Measurements from ENCODE around the gene VPS11. TPM values are rescaled to one million over a fixed set of nuclear protein-coding genes. Genes with fewer than 3 reads are reported as not detected.

VPS11 gene
- total and polyA plus RNA-seq, 8 donors, result 14.2 to 47.4 (median 17.2) TPM

DNA sequence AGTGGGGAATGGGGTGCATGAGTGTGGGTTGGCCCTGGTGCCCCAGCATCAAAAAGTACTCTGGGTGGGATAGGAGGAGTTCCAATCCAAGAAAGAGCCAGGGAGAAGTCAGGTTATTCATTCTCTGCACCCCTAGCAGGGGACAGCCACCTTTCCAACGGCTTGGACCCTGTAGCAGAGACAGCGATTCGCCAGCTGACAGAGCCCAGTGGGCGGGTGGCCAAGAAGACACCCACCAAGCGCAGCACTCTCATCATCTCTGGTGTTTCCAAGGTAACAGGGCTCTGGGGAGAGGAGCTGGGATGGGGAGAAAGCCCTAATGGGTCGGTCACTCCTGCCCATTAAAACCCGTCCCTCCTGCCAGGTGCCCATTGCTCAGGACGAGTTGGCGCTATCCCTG lies 46.1 kb downstream of the VPS11 start:
- 91 to 96% methylated on average over 9 of the region's 9 CpGs for WGBS, 2 donors
- FAIRE-seq (no peak), DNase-seq (no peak), ATAC-seq (no peak)
- Histone ChIP-seq H3K36me3 (peaks cover 0 to 29% (median 3%) of the 10 kb centered on the region in 3 donors), H3K9me3 (no peaks in the 10 kb centered on the region), H3K27ac (no peak overlapping the region), H3K4me1 (peaks cover 0 to 6% (median 0%) of the 10 kb centered on the region in 3 donors), H3K27me3 (no peaks in the 10 kb centered on the region), H3K4me3 (no peak overlapping the region)
- intact Hi-C loops (cut with DNase I), result no loop called here
- TF ChIP-seq, protein P1, sequence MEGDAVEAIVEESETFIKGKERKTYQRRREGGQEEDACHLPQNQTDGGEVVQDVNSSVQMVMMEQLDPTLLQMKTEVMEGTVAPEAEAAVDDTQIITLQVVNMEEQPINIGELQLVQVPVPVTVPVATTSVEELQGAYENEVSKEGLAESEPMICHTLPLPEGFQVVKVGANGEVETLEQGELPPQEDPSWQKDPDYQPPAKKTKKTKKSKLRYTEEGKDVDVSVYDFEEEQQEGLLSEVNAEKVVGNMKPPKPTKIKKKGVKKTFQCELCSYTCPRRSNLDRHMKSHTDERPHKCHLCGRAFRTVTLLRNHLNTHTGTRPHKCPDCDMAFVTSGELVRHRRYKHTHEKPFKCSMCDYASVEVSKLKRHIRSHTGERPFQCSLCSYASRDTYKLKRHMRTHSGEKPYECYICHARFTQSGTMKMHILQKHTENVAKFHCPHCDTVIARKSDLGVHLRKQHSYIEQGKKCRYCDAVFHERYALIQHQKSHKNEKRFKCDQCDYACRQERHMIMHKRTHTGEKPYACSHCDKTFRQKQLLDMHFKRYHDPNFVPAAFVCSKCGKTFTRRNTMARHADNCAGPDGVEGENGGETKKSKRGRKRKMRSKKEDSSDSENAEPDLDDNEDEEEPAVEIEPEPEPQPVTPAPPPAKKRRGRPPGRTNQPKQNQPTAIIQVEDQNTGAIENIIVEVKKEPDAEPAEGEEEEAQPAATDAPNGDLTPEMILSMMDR (IDR thresholded peaks at IDR 0.05), result no peak

DNA sequence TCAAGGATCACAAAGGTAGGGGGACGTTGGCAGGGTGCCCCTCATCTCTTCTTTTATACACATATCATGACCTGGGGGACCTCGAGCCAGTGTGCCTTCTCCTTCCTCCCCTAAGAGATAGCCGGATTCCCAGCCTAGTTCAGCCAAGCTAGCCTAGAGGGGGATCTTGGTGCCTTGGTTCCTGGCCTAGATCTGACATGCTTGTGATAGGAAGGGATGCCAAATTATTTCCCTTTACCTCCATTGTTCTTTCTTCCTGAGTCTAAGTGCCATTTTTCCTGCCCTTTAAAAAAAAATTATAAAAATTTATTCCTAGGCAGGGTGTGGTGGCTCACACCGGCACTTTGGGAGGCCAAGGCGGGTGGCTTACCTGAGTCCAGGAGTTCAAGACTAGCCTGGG lies 46.7 kb downstream of the VPS11 start:
- no peak for ATAC-seq
- TF ChIP-seq, protein P1 (IDR thresholded peaks at IDR 0.05), result no peak
- peaks cover 0 to 29% (median 3%) of the 10 kb centered on the region in 3 donors for H3K36me3 ChIP-seq

DNA sequence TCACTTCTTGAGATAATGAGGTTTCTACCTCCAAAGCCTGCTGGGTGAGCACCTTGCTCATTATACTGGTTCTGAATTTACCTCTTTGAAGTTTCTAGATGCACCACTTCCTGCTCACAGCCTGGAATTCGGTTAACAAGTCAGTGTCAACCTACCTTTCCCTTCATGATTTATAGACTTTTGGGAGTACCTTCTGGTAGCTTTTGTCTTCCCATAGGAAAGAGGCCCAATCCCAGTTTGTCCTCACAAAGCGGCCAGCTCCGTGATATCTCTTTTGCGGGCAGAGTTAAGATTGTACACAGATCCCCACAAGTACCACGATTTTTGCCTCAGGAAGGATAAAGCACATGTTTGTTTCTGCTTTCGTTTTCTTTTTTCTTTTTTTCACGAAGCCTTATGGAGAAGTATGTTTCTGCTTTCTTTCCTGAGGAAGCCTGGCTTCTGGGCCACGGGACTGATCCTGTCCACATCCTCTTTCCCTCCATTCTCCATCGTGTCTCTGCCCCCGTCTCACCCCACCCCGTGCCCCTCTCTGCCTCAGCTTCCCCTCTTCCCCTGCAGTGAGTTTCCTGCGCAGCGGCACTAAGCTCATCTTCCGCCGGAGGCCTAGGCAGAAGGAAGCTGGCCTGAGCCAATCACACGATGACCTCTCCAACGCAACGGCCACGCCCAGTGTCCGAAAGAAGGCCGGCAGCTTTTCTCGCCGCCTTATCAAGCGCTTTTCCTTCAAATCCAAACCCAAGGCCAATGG lies 48.0 kb downstream of the VPS11 start:
- TF ChIP-seq, protein P1 (IDR thresholded peaks at IDR 0.05), result no peak
- no peak for DNase-seq
- no peak for FAIRE-seq
- Histone ChIP-seq H3K4me3 (no peak overlapping the region), H3K4me1 (no peaks in the 10 kb centered on the region), H3K27ac (peak overlapping the region in 2 of 4 donors; percentile 5 to 18), H3K36me3 (peaks cover 0 to 29% (median 3%) of the 10 kb centered on the region in 3 donors), H3K27me3 (no peaks in the 10 kb centered on the region), H3K9me3 (no peaks in the 10 kb centered on the region)
- intact Hi-C loops (cut with DNase I), result no loop called here
- 76 to 77% methylated on average over 24 of the region's 24 CpGs for WGBS, 2 donors
- peak in 2 of 4 donors; percentile 52 to 72 for ATAC-seq

More for the DNA sequence above, 46.7 kb downstream of the VPS11 start:
- FAIRE-seq (no peak), DNase-seq (no peak)
- intact Hi-C loops (cut with DNase I), result no loop called here
- no peaks in the 10 kb centered on the region for H3K9me3 ChIP-seq
- H3K4me3 ChIP-seq, result no peak overlapping the region
- 84 to 90% methylated on average over 5 of the region's 5 CpGs for WGBS, 2 donors
- no peaks in the 10 kb centered on the region for H3K27me3 ChIP-seq
- peaks cover 0 to under 1% (median 0%) of the 10 kb centered on the region in 3 donors for H3K4me1 ChIP-seq
- H3K27ac ChIP-seq, result no peak overlapping the region

DNA sequence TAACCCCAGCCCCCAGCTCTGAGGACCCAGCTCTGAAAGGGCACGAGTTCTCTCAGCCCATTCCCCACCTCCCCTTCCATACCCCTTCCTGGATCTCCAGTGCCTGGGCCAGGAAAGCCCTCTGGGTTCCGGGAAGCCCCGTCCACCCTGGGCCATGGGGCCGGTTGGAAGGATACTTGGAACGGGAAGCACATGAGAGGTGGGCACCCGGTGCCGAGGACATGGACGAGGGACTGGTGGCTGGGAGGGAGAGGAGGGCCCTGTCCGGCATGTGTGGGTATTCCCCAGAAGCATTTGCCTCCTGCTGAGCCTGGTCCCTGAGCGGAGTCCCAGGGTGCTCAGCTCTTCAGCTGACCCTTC lies 48.6 kb downstream of the VPS11 start:
- 87 to 88% methylated on average over 10 of the region's 10 CpGs for WGBS, 2 donors
- DNase-seq, result peak in 1 of 6 donors; percentile 65
- intact Hi-C loops (cut with DNase I), result no loop called here
- TF ChIP-seq, protein P1 (IDR thresholded peaks at IDR 0.05), result no peak
- Histone ChIP-seq H3K4me1 (no peaks in the 10 kb centered on the region), H3K27me3 (no peaks in the 10 kb centered on the region), H3K27ac (no peak overlapping the region), H3K36me3 (peaks cover 0 to 26% (median 3%) of the 10 kb centered on the region in 3 donors), H3K4me3 (no peak overlapping the region), H3K9me3 (no peaks in the 10 kb centered on the region)
- FAIRE-seq, result no peak
- ATAC-seq, result no peak

DNA sequence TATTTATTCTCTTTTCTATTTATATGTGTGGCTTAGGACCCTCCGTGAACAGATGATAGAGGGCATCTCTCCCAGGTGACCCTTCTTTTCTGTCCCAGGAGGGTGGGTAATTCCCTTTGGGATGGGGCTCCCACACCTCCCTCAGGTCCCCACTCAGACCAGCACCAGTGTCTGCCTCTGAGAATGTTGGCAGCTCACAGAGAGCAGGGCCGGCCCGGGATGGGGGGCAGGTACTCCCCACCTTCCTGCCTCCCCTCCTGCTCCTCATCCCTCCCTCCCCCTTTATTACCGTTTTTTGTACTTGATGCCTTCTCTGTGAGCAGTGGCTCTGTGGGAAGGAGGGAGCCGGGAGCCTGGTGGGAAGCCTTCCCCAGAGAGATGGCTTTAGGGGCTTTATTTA lies 49.0 kb downstream of the VPS11 start:
- Histone ChIP-seq H3K9me3 (no peaks in the 10 kb centered on the region), H3K27me3 (no peaks in the 10 kb centered on the region), H3K27ac (no peak overlapping the region), H3K36me3 (peaks cover 0 to 22% (median 3%) of the 10 kb centered on the region in 3 donors), H3K4me1 (no peaks in the 10 kb centered on the region), H3K4me3 (no peak overlapping the region)
- TF ChIP-seq, protein P1 (IDR thresholded peaks at IDR 0.05), result no peak
- intact Hi-C loops (cut with DNase I), result no loop called here
- DNase-seq, result no peak
- 74 to 75% methylated on average over 5 of the region's 5 CpGs for WGBS, 2 donors
- FAIRE-seq, result no peak
- ATAC-seq, result no peak

All from pancreas (tissue), 10 donors.